ENCODE results near the gene HLF. TPM values are rescaled to one million over a fixed set of nuclear protein-coding genes. Genes with fewer than 3 reads are reported as not detected.

Gene HLF
- total and polyA plus RNA-seq, 2 donors, result 7.7 to 31.4 TPM

- 74% methylated on average over 7 of the region's 7 CpGs for WGBS
- Histone ChIP-seq H3K4me1 (ENCODE audit: insufficient read depth) (no peaks in the 10 kb centered on the region), H3K27ac (ENCODE audit: low read depth) (peak overlapping the region; percentile 61), H3K4me3 (ENCODE audit: low read depth, low read length) (no peak overlapping the region), H3K36me3 (ENCODE audit: insufficient read depth) (no peaks in the 10 kb centered on the region)
- DNase-seq (ENCODE audit: extremely low spot score), result no peak
These were observed 19.5 kb downstream of the HLF start for GRCh38 chr17:55284001-55284884.

GRCh38 chr17:55284944-55285339, 20.2 kb downstream of the HLF start:
- no peaks in the 10 kb centered on the region for H3K36me3 ChIP-seq (ENCODE audit: insufficient read depth)
- H3K4me1 ChIP-seq (ENCODE audit: insufficient read depth), result no peaks in the 10 kb centered on the region
- H3K27ac ChIP-seq (ENCODE audit: low read depth), result peak overlapping the region; percentile 61
- WGBS, result 40% methylated on average over 2 of the region's 2 CpGs
- no peak for DNase-seq (ENCODE audit: extremely low spot score)
- H3K4me3 ChIP-seq (ENCODE audit: low read depth, low read length), result no peak overlapping the region

- H3K4me1 ChIP-seq (ENCODE audit: insufficient read depth), result no peaks in the 10 kb centered on the region
- WGBS, result 16% methylated on average over 11 of the region's 11 CpGs
- no peaks in the 10 kb centered on the region for H3K36me3 ChIP-seq (ENCODE audit: insufficient read depth)
- DNase-seq (ENCODE audit: extremely low spot score), result peak; percentile 88
- H3K27ac ChIP-seq (ENCODE audit: low read depth), result peak overlapping the region; percentile 68
- H3K4me3 ChIP-seq (ENCODE audit: low read depth, low read length), result no peak overlapping the region
These were observed 20.9 kb downstream of the HLF start for GRCh38 chr17:55285340-55286301.

GRCh38 chr17:55286681-55287589, 22.2 kb downstream of the HLF start:
- Histone ChIP-seq H3K4me3 (ENCODE audit: low read depth, low read length) (no peak overlapping the region), H3K36me3 (ENCODE audit: insufficient read depth) (no peaks in the 10 kb centered on the region)

GRCh38 chr17:55288356-55289105, 23.8 kb downstream of the HLF start:
- Histone ChIP-seq H3K4me3 (ENCODE audit: low read depth, low read length) (no peak overlapping the region), H3K27ac (ENCODE audit: low read depth) (no peak overlapping the region), H3K36me3 (ENCODE audit: insufficient read depth) (no peaks in the 10 kb centered on the region), H3K4me1 (ENCODE audit: insufficient read depth) (no peaks in the 10 kb centered on the region)
- WGBS, result 98% methylated on average over 7 of the region's 7 CpGs
- DNase-seq (ENCODE audit: extremely low spot score), result no peak

More at GRCh38 chr17:55286681-55287589, 22.2 kb downstream of the HLF start:
- Histone ChIP-seq H3K27ac (ENCODE audit: low read depth) (peak overlapping the region; percentile 53), H3K4me1 (ENCODE audit: insufficient read depth) (no peaks in the 10 kb centered on the region)
- 55% methylated on average over 3 of the region's 3 CpGs for WGBS
- DNase-seq (ENCODE audit: extremely low spot score), result no peak

GRCh38 chr17:55289106-55289446, 24.3 kb downstream of the HLF start:
- Histone ChIP-seq H3K36me3 (ENCODE audit: insufficient read depth) (no peaks in the 10 kb centered on the region), H3K4me3 (ENCODE audit: low read depth, low read length) (no peak overlapping the region), H3K27ac (ENCODE audit: low read depth) (no peak overlapping the region), H3K4me1 (ENCODE audit: insufficient read depth) (no peaks in the 10 kb centered on the region)
- no peak for DNase-seq (ENCODE audit: extremely low spot score)
- WGBS, result 94% methylated on average over 1 of the region's 1 CpG

- no peak overlapping the region for H3K27ac ChIP-seq (ENCODE audit: low read depth)
These were observed 25.2 kb downstream of the HLF start for GRCh38 chr17:55289978-55290377.

GRCh38 chr17:55290492-55291113, 25.8 kb downstream of the HLF start:
- no peaks in the 10 kb centered on the region for H3K4me1 ChIP-seq (ENCODE audit: insufficient read depth)
- no peak for DNase-seq (ENCODE audit: extremely low spot score)
- H3K4me3 ChIP-seq (ENCODE audit: low read depth, low read length), result no peak overlapping the region
- no peak overlapping the region for H3K27ac ChIP-seq (ENCODE audit: low read depth)
- WGBS, result 90% methylated on average over 5 of the region's 5 CpGs
- H3K36me3 ChIP-seq (ENCODE audit: insufficient read depth), result no peaks in the 10 kb centered on the region

More at GRCh38 chr17:55289978-55290377, 25.2 kb downstream of the HLF start:
- Histone ChIP-seq H3K4me3 (ENCODE audit: low read depth, low read length) (no peak overlapping the region), H3K4me1 (ENCODE audit: insufficient read depth) (no peaks in the 10 kb centered on the region), H3K36me3 (ENCODE audit: insufficient read depth) (no peaks in the 10 kb centered on the region)
- 92% methylated on average over 4 of the region's 4 CpGs for WGBS
- DNase-seq (ENCODE audit: extremely low spot score), result no peak

GRCh38 chr17:55291114-55291507, 26.4 kb downstream of the HLF start:
- no peaks in the 10 kb centered on the region for H3K4me1 ChIP-seq (ENCODE audit: insufficient read depth)
- no peaks in the 10 kb centered on the region for H3K36me3 ChIP-seq (ENCODE audit: insufficient read depth)
- whole genome bisulfite sequencing, result 90% methylated on average over 1 of the region's 1 CpG
- no peak overlapping the region for H3K27ac ChIP-seq (ENCODE audit: low read depth)
- no peak overlapping the region for H3K4me3 ChIP-seq (ENCODE audit: low read depth, low read length)
- DNase-seq (ENCODE audit: extremely low spot score), result no peak

- no peaks in the 10 kb centered on the region for H3K4me1 ChIP-seq (ENCODE audit: insufficient read depth)
- no peak for DNase-seq (ENCODE audit: extremely low spot score)
- 95% methylated on average over 5 of the region's 5 CpGs for WGBS
- no peaks in the 10 kb centered on the region for H3K36me3 ChIP-seq (ENCODE audit: insufficient read depth)
- H3K4me3 ChIP-seq (ENCODE audit: low read depth, low read length), result no peak overlapping the region
- H3K27ac ChIP-seq (ENCODE audit: low read depth), result no peak overlapping the region
These were observed 27.3 kb downstream of the HLF start for GRCh38 chr17:55292094-55292493.

- 71% methylated on average over 13 of the region's 13 CpGs for WGBS
- no peaks in the 10 kb centered on the region for H3K4me1 ChIP-seq (ENCODE audit: insufficient read depth)
- no peak overlapping the region for H3K4me3 ChIP-seq (ENCODE audit: low read depth, low read length)
- H3K36me3 ChIP-seq (ENCODE audit: insufficient read depth), result no peaks in the 10 kb centered on the region
- no peak for DNase-seq (ENCODE audit: extremely low spot score)
- no peak overlapping the region for H3K27ac ChIP-seq (ENCODE audit: low read depth)
These were observed 29.4 kb downstream of the HLF start for GRCh38 chr17:55294042-55294751.

Measured in urinary bladder (tissue), 4 donors.